HG03521 (cell line): ENCODE results near the gene HNRNPA2B1.

Source experiments
- ATAC-seq: cut with Tn5 transposase; IDR thresholded peaks from one replicate; pipeline ENCODE4 v1.9.1; 2021; ENCODE audit warnings: mild to moderate bottlenecking, moderate library complexity; ENCODE audit not compliant: unreplicated experiment

The HNRNPA2B1 gene

DNA sequence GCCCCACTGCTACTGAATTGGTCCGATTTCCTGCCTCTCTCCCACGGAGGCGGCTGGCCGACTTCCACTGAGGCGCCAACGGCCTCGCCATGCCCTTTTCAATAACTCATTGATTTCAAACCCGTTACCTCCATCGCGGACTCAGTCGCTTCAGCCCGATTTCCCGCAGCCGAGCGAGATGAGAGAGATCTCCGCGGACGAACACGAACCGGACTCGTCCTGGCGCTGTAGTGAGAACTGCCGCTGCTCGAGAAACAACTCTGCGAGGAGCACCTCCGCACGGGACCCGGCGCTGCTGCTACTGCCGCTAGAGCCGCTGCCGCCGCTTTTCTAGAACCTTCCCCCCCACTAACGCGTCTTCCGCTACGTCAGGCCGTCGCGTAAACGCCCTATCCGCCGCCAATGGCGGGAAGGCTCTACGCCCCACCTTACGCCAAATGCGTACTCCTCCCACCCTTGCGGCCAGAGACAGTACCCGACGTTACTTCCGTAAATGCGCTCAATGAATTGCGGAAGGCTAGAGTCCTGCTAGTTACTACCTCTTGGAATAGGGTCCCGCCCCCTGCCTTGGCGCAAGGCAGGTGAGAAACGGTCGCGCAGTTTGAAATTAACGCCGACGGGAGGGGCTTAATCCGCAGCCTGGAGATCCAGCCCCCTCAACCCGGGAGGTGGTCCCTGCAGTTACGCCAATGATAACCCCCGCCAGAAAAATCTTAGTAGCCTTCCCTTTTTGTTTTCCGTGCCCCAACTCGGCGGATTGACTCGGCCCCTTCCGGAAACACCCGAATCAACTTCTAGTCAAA lies at the start of gene HNRNPA2B1:
Gene HNRNPA2B1 (minus strand): TSS at position 303 of the 803 bp plus-strand sequence. CDS start 169 bp downstream, at position 134.
- ATAC-seq = peak; percentile 60

DNA sequence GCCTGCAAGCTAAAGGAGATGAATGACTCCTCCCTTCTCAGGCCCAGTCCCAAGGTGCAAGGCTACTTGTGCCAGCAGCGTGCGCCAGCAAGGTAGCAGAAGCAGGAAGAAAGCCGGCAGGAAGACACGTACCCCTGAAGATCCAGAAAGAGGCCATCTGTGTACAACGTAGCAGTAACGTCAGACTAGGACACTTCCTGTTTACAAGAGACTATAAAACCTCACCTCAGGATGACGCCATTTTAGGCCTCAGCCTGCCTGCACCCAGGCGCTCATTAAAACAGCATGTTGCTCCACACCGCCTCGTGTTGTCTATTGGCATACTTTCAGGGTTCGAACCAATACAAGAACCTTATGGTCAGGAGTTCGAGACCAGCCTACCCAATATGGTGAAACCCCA lies 49.7 kb upstream of the HNRNPA2B1 start:
- ATAC-seq = no peak

DNA sequence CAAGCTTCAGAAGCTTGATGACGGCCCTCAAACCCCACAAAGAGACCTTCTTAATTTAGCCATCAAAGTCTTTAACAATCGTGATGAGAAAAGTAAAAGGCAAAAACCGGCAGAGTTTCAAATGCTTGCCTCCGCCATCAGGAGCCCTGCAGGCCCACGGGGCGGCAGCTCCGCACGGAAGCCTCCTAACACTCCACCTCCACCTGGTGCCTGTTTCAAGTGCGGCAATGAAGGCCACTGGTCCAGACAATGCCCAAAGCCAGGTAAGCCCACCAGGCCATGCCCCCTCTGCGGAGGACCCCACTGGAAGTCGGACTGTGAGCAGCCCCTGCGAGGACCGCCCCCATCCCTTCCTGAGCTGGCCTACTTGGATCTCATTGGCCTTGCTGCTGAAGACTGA lies 44.6 kb upstream of the HNRNPA2B1 start:
- no peak for ATAC-seq

DNA sequence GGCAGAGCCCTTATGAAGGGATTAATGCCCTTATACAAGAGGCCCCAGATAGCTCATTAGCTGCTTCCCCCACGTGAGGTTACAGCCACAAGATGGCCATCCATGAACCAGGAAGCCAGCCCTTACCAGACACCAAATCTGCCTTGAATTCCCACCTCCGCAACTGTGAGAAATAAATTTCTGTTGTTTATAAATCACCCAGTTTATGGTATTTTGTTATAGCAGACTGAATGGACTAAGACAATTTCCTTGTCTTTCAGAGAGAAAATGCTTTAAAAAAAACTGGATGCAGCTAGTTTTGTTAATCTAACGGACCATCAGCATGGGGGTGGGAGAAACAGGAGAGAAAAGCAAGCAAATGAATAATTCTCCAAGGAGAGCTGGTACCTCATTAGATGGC lies 37.5 kb upstream of the HNRNPA2B1 start:
- no peak for ATAC-seq

DNA sequence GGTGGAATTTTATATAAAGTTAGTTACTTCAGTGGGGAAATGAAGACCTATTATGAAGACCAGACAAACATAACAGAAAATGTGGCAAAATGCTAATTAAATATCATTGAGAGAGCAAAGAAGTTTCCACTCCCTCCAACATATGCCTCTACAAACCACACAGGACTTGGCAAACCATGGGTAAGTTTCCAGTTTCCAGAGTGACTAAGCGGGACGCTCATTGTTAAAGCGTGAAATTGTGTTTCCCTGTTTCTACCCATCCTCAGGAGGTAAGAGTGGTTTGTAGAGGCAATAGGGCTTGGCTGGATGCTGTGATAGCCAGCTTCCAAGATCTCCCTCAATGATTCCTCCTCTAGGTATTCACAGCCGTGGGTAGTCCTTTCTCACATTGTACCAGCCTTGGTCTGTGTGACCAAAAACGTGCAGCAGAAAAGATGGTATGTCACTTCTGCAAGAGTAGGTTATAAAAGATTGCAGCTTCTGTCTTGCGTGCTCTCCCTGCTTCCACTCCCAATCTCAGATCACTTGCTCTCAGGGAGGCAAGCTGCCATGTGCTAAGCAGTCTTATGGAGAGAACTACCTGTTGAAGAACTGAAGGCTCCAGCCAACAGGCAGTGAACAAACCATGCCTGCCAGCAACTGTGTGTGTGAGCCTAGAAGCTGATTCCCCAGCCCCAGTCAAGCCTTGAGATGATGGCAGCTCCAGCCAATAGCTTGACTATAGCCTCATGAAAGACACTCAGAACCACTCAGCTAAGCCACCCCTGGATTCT lies 36.7 kb upstream of the HNRNPA2B1 start:
- no peak for ATAC-seq

DNA sequence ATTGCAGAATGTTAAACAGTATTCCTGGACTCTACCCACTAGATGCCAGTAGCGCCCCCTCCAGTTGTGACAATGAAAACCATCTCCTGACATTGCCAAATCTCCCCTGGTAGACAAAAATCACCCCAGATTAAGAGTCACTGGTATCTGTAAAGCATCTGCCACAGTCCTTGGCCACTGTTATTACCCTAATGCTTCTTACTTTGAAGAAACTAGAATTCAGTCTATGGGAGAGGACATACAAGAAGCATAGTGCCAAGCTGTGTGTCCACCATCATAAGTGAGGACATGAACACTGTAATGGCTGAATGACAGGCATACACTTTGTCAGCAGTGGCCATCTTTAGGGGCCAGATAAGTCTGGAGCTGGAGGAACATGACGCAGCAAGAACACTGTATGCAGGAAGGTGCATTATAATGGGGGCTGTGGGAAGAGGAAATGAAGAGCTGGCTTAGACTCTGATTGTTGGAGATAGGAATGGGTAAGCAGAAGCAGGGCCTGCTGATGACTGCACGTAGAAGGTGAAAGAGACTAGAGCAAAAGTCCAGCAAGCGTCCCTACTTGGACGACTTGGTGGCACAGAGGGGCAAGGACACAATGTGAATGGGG lies 33.5 kb upstream of the HNRNPA2B1 start:
- no peak for ATAC-seq

DNA sequence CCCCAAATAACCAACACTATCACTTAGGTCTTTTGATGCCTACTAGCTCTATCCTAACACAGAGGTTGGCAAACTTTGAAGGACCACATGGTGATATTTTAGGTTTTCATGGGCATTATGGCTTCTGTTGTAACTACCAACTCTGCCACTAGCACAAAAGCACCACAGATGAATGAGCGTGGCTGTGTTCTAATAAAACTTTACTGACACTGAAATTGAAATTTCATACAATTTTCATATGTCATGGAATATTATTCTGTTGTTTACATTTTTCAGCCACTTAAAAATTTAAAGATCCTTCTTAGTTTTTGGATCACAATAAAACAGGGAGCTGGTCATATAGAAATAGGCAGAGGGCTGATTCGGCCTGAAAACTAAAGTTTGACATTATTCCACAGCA lies 27.4 kb upstream of the HNRNPA2B1 start:
- no peak for ATAC-seq

DNA sequence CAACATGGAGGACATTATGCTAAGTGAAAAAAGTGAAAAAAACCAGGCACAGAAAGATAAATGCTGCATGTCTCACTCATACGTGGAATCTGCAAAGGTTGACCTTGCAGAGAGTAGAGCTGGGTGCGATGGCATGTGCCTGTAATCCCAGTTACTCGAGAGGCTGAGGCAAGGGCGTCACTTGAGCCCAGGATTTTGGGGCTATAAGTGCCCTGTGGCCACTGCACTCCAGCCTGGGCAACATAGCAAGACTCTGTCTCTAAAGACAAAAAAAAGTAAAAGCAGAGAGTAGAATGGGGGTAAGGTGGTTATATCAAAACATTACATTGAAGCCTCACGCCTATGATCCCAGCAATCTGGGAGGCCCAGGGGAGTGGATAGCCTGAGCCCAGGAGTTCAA lies 23.8 kb upstream of the HNRNPA2B1 start:
- no peak for ATAC-seq

DNA sequence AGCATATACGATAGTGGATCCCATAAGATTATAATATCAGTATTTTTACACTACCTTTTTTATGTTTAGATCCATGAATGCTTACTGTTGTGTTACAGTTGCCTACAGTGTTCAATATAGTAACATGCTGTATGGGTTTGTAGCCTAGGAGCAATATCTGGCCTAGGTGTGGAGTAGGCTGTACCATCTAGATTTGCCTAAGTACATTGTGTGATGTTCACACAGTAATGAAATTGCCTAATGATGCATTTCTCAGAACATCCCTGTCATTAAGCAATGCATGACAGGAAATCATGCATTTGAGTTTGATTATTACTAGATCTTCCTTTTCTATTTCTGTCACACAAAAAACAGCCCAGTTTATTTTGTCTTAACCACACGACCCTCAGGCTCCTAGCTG lies 15.5 kb upstream of the HNRNPA2B1 start:
- no peak for ATAC-seq

DNA sequence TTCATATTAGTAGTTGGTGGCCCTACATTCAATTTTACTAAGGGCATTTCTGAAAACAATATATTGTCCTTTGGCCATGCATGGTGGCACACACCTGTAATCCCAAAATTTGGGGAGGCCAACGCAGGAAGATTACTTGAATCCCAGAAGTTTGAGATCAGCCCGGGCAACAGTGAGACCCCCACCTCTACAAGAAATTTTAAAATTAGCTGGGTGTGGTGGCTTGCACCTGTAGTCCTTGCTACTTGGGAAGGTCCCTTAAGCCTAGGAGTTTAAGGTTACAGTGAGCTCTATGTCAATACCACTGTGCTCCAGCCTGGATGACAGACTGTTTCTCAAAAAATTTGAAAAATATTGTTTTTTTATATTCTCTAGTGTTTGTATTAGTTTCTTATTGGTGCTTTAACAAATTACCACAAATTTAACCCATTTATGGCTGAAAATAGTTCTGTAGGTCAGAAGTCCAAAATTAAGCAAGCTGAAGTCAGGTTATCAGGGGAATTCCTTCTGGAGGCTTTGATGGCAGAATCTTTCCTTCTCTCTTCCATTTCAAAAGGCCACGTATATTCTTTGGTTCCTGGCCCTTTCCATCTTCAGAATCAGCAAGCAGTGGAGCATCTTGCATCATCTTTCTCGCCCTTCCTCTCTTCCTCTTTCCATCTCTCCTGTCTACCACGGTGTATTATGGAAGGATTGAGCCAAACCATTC lies 13.4 kb upstream of the HNRNPA2B1 start:
- no peak for ATAC-seq

DNA sequence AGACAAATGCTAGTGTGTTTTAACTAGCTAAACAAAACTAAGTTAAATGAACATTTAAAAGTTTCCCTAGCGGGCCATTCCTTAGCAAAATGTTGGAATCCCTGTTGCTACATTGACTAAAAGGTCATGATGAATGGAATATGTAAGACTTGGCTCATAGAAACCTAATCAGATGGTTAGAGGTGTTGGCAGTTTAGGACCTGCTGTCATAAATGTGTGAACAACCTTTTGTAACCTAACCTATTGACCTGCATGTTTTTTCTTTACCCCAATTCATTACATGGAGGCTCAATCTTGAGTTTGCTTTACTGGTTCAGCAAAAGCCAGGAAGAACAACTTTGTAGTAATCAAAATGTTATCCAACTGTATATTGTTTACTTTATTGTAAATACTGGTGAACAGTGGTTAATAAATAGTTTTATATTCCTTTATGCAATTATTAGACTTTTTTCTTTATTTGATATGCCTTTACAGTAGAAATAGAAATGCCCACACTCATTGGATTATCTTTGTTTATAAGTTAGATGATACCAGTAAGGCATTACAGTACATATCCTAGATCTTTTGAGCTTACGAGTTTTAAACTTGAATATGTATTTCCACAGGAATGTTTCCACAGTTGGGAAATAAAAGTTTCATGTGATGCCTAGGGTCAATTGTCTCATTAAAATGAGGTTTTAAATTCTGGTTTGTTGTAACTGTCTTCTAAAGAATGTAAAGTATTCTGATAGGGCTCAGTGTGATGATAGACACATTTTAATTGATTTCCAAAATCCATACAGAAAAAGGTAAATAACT lies 12.6 kb upstream of the HNRNPA2B1 start:
- ATAC-seq = no peak

DNA sequence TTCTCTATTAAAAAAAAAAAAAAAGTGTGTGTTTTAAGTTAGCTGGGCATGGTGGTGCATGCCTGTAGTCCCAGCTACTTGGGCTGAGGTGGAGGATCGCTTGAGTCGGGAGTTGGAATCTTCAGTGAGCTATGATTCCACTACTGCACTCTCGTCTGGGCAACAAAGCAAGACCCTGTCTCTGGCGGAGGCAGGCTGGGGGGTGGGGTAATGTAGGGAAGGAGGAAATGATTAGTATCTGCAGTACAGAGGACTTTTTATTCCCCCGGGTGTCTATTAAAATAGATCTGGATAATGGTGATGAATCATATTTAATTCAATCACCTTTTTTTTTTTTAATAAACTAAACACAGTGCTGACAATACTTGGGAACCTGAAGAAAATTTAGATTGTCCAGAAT lies 7.5 kb upstream of the HNRNPA2B1 start:
- no peak for ATAC-seq

DNA sequence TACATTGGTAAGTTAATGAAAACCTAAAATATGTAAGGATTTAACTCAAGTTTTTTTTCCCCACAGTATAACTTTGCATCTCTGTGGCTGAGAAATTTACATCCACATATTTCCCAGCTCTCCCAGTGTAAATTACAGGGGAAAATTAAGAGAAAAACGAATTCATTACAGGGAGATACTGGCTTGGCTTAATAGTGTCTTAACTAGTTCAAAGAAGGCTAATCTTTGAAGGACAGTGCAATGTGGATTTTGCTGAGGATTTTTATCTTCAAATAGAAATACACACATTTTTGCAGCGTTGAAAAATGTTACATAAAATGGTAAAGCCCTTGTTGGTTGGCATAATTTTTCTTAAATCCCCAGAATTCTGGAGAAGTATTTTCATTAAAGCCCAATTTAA lies 2.5 kb upstream of the HNRNPA2B1 start:
- ATAC-seq = no peak

DNA sequence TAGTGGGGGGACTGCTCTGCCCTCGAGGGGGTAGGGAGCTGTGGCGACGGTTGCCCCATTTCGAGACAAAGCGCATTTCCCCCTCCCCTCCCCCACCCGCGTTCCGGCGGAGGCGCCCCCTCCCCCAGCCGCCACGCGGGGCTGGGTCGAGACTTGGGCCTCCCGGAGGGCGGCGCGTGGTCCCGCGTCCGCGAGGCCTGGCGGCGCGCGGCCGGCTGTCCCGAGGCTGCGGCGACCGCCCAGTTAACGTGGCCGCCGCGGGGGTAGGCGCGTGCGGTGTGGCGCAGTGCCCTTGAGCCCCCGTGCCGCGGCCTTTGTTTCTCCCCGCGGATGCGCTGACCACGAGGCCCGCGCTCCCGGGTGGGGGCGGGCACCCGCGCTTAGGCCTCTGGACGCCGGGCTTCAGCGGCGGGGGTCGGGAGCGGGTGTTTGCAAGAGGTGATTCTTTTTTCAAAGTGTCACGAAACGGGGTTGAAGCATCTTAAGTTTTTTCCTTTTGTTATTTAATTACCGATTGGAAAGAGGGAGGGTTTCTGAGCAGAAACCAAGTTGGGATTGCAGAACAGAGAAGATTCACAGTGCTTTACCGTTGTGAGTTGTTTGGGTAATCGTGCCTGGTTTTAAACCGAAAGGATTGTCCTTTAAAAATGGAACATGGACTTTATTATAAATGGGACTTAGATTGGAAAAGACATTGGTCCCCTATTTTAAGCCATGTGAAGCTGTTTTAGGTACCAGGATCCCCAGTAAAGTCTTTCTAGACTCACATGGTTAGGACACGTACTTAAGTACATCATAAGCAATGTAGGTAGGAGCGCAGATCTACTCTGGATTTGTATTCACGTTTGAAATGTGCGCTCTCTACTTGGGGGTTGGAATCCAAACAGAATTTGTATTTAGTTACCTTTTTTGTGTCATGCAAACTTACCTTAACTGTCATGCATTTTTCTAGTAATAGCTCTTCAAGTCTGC lies 1.8 kb upstream of the HNRNPA2B1 start:
- ATAC-seq = peak; percentile 1

DNA sequence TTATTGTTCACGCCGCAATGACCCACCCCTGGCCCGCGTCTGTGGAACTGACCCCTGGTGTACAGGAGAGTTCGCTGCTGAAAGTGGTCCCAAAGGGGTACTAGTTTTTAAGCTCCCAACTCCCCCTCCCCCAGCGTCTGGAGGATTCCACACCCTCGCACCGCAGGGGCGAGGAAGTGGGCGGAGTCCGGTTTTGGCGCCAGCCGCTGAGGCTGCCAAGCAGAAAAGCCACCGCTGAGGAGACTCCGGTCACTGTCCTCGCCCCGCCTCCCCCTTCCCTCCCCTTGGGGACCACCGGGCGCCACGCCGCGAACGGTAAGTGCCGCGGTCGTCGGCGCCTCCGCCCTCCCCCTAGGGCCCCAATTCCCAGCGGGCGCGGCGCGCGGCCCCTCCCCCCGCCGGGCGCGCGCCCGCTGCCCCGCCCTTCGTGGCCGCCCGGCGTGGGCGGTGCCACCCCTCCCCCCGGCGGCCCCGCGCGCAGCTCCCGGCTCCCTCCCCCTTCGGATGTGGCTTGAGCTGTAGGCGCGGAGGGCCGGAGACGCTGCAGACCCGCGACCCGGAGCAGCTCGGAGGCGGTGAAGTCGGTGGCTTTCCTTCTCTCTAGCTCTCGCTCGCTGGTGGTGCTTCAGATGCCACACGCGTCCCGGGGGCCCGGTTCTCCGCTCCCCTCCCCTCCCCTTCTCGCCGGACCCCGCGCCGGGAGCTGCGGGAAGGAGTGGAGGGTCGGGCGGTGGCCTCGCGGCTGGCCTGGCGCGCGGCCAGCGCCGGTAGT lies 887 bp upstream of the HNRNPA2B1 start, which contains the start of gene CBX3:
Gene CBX3 (plus strand): TSS at position 499 of the 772 bp plus-strand sequence. CDS start 1,254 bp downstream, outside the sequence.
- peak; percentile 40 for ATAC-seq

DNA sequence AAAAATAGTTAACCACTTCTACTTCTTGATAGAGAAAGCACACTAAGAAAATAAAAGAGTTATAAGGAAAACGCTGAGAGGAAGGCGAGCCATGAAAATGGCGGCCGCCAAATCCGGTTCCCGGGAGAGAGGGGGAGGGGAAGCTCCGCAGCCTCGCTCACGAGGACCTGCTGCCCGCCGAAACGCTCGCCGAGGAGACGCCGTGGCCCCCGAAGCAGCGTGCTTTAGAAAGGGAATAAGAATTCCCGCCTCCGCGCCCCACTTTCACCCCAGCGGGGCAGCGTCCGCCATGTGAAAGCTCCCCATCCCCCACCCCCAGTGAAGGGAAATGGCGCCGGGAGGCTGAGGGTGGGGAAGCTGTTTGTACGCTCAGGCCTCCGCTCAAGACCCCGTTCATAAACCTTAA lies 505 bp downstream of the HNRNPA2B1 start:
- ATAC-seq = peak; percentile 9

DNA sequence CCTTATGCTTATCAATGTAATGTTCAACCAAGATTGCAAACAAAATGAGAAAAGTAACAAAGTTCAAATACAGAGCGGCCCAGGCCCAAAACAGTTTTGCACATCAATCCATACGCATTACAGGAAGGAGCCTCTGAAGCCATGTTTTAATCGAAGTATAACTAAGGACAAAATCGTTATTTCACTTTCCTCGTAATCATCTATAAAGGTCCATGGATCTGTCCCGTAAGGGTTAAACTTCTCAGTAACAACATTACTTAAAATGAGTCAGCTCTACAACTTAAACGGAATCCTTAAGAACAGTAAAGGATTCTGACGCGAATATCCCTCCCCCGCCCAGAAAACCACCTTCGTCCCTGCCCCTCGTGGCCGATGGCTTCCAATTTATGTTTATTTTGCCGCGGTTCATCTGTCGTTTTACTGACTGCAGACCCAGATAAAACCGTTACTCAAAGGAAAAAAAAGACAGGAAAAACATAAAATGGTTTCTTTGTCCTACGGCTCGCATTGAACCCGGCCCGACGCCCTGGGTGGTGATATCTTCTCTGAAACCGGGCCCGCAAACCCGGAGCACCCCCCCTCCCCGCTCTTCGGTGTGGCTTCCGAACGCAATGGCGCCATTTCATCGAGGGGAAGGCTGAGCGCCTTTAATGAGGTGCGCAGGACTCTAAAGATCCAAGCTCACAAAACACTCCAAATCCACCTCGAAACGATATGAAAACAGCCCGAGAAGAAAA lies 1.1 kb downstream of the HNRNPA2B1 start:
- ATAC-seq = no peak

DNA sequence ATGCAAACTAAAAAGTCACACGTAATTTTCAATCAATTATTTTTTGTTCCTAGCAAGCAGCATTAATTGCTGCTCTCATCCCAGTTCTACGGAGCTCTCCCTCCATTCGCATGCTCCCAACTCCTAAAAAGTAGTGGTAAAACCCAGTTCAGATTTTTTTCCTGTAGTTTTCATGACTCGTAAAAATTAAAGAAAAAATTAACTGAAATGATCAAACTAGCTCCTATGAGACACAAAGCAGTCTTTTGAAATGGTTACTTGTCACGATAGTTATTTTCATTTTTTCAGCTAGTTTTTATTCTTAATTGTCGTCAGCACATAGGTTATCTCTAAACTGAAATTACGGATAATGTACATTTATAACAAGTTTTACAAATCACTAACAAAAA lies 1.8 kb downstream of the HNRNPA2B1 start:
- ATAC-seq = no peak
